ENCODE results near the gene KRT6B.
"Not testable (repeated sequence)": the region's sequence is repeated elsewhere in the genome, so short reads cannot be mapped to it uniquely, and the experiment has no call there.

Gene KRT6B

GRCh38 chr12:52410589-52411248 is 41.2 kb downstream of the KRT6B start:
- DNase-seq: not testable (repeated sequence)

DNA sequence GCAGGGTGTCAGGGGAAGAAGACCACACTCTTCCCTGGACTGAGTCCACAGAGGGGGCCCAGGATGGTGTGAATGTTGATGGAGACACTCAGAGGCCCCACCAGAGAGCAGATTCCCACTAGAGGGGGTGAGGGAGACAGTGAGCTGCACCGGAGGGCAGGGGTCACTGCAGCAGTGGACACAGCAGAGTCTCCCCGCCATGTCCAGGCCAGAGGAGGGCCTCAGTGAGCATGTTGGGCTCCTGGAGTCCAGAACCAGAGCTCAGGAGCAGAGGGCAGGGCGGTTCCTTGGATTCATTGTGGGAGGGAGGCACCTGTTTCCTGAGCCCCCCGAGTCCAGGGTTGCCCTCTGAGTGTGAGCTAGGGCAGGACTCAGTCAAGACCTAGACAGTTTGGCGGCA is 44.0 kb downstream of the KRT6B start:
- no peak for DNase-seq

DNA sequence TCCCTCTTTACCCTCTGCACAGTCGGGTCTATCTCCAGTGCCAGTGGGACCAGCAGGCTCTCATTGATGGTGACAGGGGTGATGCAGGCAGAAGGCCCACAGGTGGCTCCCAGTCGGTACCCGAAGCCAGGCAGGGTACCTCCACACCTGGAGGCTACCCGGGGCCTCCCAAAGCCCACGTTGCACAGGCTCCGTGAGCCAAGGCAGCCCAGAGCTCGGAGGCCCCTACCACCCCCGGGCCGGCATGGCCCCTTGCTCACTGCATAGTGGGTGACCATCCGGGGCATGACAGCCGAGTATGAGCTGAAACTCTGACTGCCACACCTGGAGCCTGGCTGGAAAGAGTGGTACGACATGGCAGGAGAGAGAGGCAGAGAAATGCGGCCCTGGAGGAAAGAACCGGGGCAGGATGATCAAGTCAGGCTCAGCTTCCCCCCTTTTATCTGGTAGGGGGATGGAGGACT is 46.0 kb downstream of the KRT6B start, which contains the start of gene KRT82:
TSS of gene KRT82 (minus strand) at position 414 of the 464 bp plus-strand sequence. CDS start at position 356, 58 bp downstream.
- no peak for DNase-seq

DNA sequence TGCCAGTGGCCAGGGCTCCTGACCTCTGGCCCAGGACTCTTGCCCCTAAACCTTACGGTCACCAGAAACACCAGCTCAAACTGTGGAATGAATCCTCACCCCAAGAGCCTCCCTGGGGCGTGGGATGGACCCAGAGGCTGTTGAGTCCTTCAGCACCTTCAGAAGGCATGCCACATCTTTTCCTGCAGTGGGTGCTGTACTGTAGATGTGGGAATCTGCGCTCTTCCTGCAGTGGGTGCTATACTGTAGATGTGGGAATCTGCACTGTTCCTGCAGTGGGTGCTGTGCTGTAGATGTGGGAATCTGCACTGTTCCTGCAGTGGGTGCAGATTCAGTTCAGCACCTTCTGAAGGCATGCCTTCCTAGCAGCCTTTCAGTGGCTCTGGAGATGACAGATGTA is 47.0 kb downstream of the KRT6B start:
- no peak for DNase-seq

DNA sequence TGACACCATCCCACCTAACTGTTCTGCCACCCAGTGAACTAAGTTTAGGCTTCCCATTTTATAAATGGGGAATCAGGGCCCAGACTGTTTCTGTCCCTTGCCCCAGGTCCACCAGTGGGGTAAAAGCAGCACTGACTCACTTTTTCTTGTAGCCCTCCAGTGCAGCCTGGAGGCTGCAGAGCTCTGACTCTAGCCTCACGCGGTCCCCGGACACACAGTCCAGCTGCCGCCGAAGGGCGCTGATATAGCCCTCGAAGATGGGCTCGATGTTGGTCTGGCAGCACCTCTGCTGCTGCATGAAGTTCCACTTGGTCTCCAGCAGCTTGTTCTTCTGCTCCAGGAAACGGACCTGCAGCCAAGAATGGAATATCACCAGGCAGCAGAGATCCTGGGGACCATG is 48.4 kb downstream of the KRT6B start:
- no peak for DNase-seq

DNA sequence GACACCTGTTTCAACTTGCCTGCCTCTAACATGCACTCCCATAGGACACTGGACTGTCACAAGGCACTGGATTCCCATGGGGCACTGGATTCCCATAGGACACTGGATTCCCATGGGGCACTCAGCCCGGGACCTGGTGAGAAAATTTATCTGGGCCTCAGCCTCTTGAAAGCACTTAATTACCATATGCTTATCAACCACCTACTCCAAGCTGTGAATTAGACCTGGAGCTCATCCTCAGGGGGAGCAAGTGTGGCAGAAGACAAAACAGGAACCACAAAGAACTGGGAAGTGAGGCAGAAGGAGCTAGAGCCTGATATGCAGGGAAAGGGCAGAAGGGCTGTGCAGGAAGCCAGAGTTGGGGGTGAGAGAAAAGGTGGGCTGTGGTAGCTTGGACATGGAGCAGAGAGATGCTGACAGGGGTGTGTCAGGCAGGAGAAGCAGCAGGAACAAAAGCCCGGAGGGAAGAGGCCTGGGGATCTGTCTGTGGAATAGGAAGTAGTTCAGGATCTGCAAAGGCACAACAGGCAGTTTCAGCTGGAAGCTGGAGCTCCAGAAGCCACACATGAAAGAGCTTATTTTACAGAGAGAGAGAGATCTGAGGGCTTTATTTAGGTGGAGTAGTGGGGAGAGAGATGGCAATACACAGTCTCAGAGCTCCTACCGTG is 48.9 kb downstream of the KRT6B start:
- DNase-seq: no peak

GRCh38 chr12:52402377-52402776 is 49.6 kb downstream of the KRT6B start:
- no peak for DNase-seq

DNA sequence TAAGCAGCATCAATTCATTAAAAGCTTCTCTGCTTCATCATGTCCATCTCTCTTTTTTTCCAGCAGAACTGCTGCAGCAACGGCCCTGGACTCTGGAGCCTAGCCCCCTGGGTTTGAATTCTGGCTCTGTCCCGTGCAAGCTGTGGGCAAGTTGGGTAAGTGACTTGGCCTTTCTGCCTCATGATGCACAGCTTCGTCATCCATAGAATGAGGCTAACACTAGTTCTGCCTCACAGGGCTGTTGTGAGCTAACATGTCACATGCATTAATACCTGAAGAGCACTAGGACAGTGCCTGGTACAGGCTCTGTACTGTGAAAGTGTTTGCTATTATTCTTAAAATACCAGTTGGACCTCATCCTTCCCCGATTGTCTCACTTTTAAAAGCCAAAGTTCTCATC is 50.0 kb downstream of the KRT6B start:
- no peak for DNase-seq

DNA sequence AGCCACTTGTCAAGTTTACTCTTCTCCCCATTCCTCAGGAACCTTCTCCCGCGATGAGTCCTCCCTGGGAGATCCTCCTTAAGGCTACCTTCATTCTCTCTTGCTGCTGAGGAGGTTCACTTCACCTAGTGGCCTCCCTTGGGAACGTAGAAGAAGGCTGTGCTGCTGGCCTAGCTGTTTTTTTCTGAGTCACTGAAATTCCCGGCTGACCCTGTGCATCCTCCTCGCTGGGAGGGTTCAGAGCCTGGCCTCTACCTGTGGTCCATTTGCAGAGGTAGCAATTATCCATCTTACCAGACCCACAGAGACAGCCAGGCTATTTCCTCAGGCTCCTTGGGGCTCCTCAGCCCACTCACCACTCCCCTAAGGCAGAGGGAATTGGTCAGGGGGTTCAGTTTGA is 50.4 kb downstream of the KRT6B start:
- no peak for DNase-seq

DNA sequence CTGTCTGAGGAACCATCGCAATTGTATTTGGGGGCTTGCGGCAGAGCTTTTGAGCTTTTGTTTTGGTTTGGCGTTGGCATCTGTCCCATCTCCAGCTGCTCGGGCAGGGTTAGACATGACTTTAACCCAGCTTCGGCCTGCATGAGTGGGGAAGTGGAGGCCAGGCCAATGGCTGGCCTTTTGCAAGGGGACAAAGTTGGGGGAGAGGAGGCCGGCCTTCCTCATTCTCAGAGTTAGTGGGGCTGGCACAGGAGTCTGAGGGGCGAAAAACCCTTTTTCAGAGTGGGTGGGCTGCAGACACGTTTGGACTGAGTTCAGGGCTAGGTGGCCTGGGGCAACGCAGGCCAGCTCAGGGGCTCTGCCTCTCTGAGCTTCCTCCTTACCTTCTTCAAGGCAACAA is 51.0 kb downstream of the KRT6B start:
- DNase-seq: no peak

DNA sequence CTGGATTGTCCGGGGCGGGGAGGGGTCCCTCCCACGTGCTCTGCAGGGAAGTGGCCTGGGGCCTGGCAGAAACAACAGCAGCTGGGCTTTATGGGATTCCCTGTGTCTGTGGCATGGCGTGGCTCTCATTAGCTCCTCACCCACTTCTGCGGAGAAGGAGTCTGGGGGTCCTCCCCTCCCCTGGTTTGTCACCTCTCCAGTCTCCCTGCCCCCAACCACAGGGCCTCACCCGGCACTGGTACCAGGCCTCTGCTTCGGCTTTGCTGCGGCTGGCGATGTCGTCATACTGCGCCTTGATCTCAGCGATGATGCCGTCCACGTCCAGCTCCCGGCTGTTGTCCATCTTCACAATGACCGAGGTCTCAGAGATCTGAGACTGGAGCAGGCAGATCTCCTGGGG is 52.2 kb downstream of the KRT6B start:
- no peak for DNase-seq

GRCh38 chr12:52398176-52398575 is 53.8 kb downstream of the KRT6B start:
- DNase-seq: no peak

DNA sequence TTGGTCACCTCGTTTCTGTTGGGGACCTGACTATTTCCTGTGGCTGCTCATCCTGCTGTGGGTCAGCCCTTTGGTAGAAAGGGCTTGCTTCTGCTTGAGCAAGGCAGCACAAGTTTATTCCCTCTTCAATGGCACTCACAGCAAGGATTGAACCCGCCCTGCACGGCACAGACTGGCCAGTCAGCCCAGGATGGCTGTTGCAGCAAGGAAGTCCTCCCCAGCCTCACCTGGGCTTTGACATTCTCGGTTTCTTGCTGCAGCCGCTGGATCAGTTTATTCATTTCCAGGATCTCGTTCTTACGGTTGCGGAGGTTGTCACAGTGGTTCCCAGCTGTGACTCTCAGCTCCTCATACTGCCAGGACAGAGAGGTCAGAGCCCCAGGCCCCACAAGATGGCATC is 55.3 kb downstream of the KRT6B start:
- DNase-seq: no peak

Measured in activated CD4-positive, alpha-beta T cell treated with anti-CD3 and anti-CD28 coated beads, Interleukin-2, amount 50 U/mL, for 4 hours (primary cell).